RWPE1 (cell line): ENCODE measurements around the gene LRMDA.

Experiments used
- CTCF ChIA-PET: fragments of 350-600 bp; sonication (Branson Sonifier 250); formaldehyde crosslinking; extraction: SDS; loops from one replicate; lab custom pipeline; 2021; lab: Yijun Ruan, JAX
- POLR2A ChIA-PET: fragments of 400-600 bp; formaldehyde crosslinking; extraction: SDS; loops from one replicate; lab custom pipeline; 2020; ENCODE audit warnings: antibody characterized with exemption; ENCODE audit not compliant: low non-redundant PET; lab: Yijun Ruan, JAX
- DNase-seq: peaks from one replicate; pipeline ENCODE4 v3.0.0; 2012; ENCODE audit warnings: low spot score
- H3K27ac ChIP-seq: fragments of 450-650 bp; 2 replicates; pipeline ENCODE4 v1.5.1; 2017
- TF ChIP-seq, protein P1 (sequence below): fragments of 450-650 bp; conservative IDR thresholded peaks from 2 replicates; pipeline ENCODE4 v1.5.1; 2017; ENCODE audit warnings: low read depth, mild to moderate bottlenecking

Gene LRMDA

DNA sequence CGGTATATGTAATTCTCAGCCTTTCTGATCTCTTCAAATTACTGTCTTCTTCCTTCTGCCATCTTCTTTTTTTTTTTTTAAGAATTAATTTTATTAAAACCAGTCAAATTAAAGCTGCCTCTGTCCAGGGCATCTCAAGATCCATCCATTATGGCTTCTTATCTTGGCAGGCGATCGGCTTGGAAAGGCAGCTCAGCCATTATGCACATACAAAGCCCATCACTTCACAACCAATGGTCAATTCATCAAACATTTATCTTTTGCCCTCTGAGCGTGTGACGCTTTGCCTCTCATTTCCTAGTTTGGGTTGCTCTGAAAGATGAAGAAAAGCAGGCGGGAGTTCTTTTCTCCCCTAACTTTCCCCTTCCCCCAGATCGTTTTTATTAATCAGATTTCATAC, 591.6 kb downstream of the LRMDA start:
- CTCF ChIA-PET = no interaction called here
- POLR2A ChIA-PET = interaction anchor here (0.7 kb wide), 1 partner anchor 94 kb away, joined by 3 read pairs; no protein-coding TSS in a partner anchor
- DNase-seq = no peak
- H3K27ac ChIP-seq = no peak overlapping the region
- TF ChIP-seq, protein P1, sequence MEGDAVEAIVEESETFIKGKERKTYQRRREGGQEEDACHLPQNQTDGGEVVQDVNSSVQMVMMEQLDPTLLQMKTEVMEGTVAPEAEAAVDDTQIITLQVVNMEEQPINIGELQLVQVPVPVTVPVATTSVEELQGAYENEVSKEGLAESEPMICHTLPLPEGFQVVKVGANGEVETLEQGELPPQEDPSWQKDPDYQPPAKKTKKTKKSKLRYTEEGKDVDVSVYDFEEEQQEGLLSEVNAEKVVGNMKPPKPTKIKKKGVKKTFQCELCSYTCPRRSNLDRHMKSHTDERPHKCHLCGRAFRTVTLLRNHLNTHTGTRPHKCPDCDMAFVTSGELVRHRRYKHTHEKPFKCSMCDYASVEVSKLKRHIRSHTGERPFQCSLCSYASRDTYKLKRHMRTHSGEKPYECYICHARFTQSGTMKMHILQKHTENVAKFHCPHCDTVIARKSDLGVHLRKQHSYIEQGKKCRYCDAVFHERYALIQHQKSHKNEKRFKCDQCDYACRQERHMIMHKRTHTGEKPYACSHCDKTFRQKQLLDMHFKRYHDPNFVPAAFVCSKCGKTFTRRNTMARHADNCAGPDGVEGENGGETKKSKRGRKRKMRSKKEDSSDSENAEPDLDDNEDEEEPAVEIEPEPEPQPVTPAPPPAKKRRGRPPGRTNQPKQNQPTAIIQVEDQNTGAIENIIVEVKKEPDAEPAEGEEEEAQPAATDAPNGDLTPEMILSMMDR = no peak

DNA sequence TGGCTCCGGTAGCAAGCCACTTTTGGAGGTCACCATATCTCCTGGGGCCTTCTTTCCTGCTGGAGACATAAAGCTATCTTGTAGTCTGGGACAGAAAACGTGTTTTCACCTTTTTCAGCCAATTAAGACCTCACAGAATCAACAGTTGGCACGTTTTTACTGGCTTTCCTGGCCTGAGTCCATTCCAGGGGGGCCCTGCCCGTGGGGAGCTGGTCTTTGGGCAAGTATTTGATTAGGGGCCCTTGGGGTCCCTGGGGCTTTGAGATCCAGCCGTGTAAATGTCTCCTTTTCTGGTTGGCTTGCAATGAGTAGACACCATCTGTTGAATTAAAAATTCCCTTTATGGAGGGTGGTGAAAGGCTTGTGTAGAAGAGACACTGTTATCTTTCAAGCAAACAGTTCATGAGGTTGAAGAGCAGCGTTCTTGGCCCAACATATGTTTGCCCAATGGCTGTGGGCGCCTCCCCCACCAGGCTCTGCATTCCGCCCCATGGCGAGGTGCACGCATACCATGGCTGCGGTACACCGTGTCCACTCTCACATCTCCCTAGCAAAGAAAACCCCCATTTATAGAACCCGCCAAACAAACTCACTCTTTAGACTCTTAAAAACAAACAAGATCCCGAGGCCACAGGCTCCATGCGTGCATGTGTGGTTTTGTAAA, 593.2 kb downstream of the LRMDA start:
- ChIA-PET CTCF (interaction anchor here (0.8 kb wide), 1 partner anchor 79 kb away, joined by 4 read pairs; no protein-coding TSS in a partner anchor), POLR2A (no interaction called here)
- TF ChIP-seq, protein P1 = no peak
- DNase-seq = no peak
- no peak overlapping the region for H3K27ac ChIP-seq

DNA sequence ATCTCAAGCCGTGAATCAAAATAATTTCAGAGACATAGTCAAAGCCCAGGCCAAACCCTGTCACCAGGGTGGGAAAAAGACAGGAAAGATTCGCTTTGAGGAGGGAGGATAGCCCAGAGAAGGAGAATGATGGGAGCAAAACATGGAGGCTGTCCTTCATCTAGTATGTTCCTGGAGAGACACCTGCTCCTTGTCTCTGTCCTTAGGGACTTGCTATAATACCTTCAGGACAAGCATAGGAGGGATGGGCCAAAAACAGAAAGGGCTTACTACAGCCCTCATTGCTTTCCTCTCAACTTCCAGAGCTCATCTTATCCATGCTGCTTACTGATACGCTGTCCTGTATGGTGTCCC, 593.7 kb downstream of the LRMDA start:
- CTCF ChIA-PET = interaction anchor here (0.8 to 1.7 kb wide), 2 partner anchors 11 to 79 kb away, joined by 4 to 10 read pairs; no protein-coding TSS in a partner anchor
- no peak overlapping the region for H3K27ac ChIP-seq
- POLR2A ChIA-PET = no interaction called here
- TF ChIP-seq, protein P1 = no peak
- no peak for DNase-seq

DNA sequence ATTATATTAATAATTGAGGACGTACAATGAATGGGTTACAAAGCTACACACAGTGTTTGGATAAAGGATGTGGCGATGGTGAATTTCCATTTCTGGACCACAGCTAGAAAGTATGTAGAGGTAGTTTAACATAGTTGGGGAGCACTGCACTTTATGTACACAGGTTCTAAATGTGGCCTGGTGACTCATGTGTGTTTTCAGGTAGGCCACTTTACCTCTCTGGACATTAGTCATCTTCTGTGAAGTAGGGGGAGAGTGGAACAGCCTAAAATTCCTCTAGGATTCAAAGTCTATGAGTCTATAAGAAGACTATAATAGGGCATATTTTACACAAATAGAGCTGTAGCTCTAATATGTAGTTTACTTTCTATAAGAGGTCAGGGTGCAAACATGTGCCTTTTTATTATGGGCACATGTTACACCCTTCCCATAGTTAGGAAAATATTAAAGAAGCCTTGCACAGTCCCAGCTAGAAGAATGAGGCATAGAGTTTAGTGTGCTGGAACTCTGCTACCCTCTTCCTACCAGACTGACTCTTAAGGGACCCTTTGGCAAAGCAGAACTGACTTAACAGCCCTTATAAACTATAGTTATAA, 594.9 kb downstream of the LRMDA start:
- TF ChIP-seq, protein P1 = no peak
- peak; percentile 22 for DNase-seq
- ChIA-PET POLR2A (no interaction called here), CTCF (interaction anchor here (1.2 to 1.7 kb wide), 2 partner anchors 10 to 116 kb away, joined by 3 to 10 read pairs; no protein-coding TSS in a partner anchor)
- no peak overlapping the region for H3K27ac ChIP-seq

DNA sequence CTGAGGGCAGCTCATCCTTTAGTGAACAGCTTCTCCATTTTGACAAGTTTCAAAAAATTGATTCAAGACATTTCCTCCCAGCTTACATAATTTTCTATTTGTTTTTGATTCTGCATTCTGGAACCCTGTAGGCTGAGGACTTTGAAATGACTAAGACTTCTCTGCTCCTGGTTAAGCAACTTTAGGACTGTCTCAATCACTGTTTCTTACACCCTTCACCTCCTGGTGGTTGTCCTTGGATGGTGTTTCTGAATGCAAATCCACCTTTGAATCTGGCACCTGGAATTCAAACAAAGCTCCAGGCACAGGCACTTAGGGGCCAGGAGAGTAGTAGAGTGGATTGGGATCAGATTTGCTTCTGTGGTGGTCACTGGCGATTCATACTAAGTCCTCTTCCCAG, 595.5 kb downstream of the LRMDA start:
- POLR2A ChIA-PET = no interaction called here
- no peak for DNase-seq
- CTCF ChIA-PET = interaction anchor here (0.6 to 1.7 kb wide), 3 partner anchors 9 to 683 kb away, joined by 3 to 10 read pairs (median 8); no protein-coding TSS in a partner anchor
- no peak overlapping the region for H3K27ac ChIP-seq
- TF ChIP-seq, protein P1 = no peak

DNA sequence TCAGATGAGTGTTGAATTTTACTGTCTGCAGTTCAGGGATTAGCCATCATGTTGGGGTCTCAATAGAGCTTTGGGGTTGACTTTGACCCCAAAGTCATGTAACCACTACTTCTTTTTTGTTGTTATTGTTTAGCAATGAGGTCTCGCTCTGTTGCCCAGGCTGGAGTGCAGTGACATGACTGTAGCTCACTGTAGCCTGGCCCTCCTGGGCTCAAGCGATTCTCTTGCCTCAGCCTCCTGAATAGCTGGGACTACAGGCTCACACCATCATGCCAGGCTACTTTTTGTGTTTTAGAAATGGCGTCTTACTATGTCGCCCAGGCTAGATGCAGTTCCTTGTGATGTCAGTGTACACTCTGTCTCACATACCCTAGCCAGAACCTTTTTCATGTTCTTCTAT, 598.4 kb downstream of the LRMDA start:
- POLR2A ChIA-PET = no interaction called here
- TF ChIP-seq, protein P1 = no peak
- DNase-seq = no peak
- H3K27ac ChIP-seq = no peak overlapping the region
- CTCF ChIA-PET = interaction anchor here (0.8 kb wide), 1 partner anchor 8 kb away, joined by 3 read pairs; no protein-coding TSS in a partner anchor
